Measurements from ENCODE around the gene ASTN2.
"Not testable (repeated sequence)": the region's sequence is repeated elsewhere in the genome, so short reads cannot be mapped to it uniquely, and the experiment has no call there.

ASTN2 gene

GRCh38 chr9:117088140-117088539 is 326.7 kb downstream of the ASTN2 start:
- in situ Hi-C loops (cut with MboI; ENCODE audit: low sequenced_read_pairs): no loop called here

GRCh38 chr9:117084221-117084620 is 330.6 kb downstream of the ASTN2 start:
- in situ Hi-C loops (cut with MboI; ENCODE audit: low sequenced_read_pairs): no loop called here

- in situ Hi-C loops (cut with MboI; ENCODE audit: low sequenced_read_pairs): no loop called here
These were observed 331.3 kb downstream of the ASTN2 start for GRCh38 chr9:117083559-117083958.

GRCh38 chr9:117081641-117082317 is 333.1 kb downstream of the ASTN2 start:
- in situ Hi-C loops (cut with MboI; ENCODE audit: low sequenced_read_pairs): no loop called here

GRCh38 chr9:117080765-117081390 is 334.0 kb downstream of the ASTN2 start:
- in situ Hi-C loops (cut with MboI; ENCODE audit: low sequenced_read_pairs): no loop called here

GRCh38 chr9:117076571-117077290 is 338.1 kb downstream of the ASTN2 start:
- in situ Hi-C loops (cut with MboI; ENCODE audit: low sequenced_read_pairs): no loop called here

GRCh38 chr9:117075636-117076035 is 339.2 kb downstream of the ASTN2 start:
- in situ Hi-C loops (cut with MboI; ENCODE audit: low sequenced_read_pairs): no loop called here

- in situ Hi-C loops (cut with MboI; ENCODE audit: low sequenced_read_pairs): no loop called here
These were observed 339.9 kb downstream of the ASTN2 start for GRCh38 chr9:117074784-117075520.

GRCh38 chr9:117074342-117074662 is 340.6 kb downstream of the ASTN2 start:
- in situ Hi-C loops (cut with MboI; ENCODE audit: low sequenced_read_pairs): no loop called here

GRCh38 chr9:117073539-117074341 is 341.1 kb downstream of the ASTN2 start:
- in situ Hi-C loops (cut with MboI; ENCODE audit: low sequenced_read_pairs): no loop called here

- in situ Hi-C loops (cut with MboI; ENCODE audit: low sequenced_read_pairs): no loop called here
These were observed 341.8 kb downstream of the ASTN2 start for GRCh38 chr9:117073071-117073470.

GRCh38 chr9:117072216-117072615 is 342.6 kb downstream of the ASTN2 start:
- in situ Hi-C loops (cut with MboI; ENCODE audit: low sequenced_read_pairs): no loop called here

- in situ Hi-C loops (cut with MboI; ENCODE audit: low sequenced_read_pairs): not testable (repeated sequence)
These were observed 343.1 kb downstream of the ASTN2 start for GRCh38 chr9:117071673-117072207.

GRCh38 chr9:117063721-117064471 is 351.0 kb downstream of the ASTN2 start:
- in situ Hi-C loops (cut with MboI; ENCODE audit: low sequenced_read_pairs): no loop called here

- in situ Hi-C loops (cut with MboI; ENCODE audit: low sequenced_read_pairs): no loop called here
These were observed 353.9 kb downstream of the ASTN2 start for GRCh38 chr9:117060963-117061362.

GRCh38 chr9:117050007-117050406 is 364.9 kb downstream of the ASTN2 start:
- in situ Hi-C loops (cut with MboI; ENCODE audit: low sequenced_read_pairs): no loop called here

- in situ Hi-C loops (cut with MboI; ENCODE audit: low sequenced_read_pairs): no loop called here
These were observed 368.1 kb downstream of the ASTN2 start for GRCh38 chr9:117046666-117047327.

GRCh38 chr9:117044241-117044640 is 370.6 kb downstream of the ASTN2 start:
- in situ Hi-C loops (cut with MboI; ENCODE audit: low sequenced_read_pairs): no loop called here

- in situ Hi-C loops (cut with MboI; ENCODE audit: low sequenced_read_pairs): no loop called here
These were observed 371.7 kb downstream of the ASTN2 start for GRCh38 chr9:117043159-117043558.
